Dendritic cell treated with granulocyte-macrophage colony-stimulating factor and Interleukin-4, amounts not matched to agents 40 ng/mL and 50 ng/mL, for 4 days (primary cell): ENCODE measurements around the gene TTLL11.

Source experiments
- H3K27ac Mint-ChIP-seq: one replicate; pipeline ENCODE4 v1.8.0; 2022; ENCODE audit warnings: mild to moderate bottlenecking, mixed read lengths
- H3K27me3 Mint-ChIP-seq: one replicate; pipeline ENCODE4 v1.8.0; 2022; ENCODE audit warnings: mild to moderate bottlenecking, mixed read lengths
- H3K36me3 Mint-ChIP-seq: one replicate; pipeline ENCODE4 v1.8.0; 2022; ENCODE audit warnings: low read depth, mixed read lengths
- H3K4me1 Mint-ChIP-seq: one replicate; pipeline ENCODE4 v1.8.0; 2022; ENCODE audit warnings: low read depth, mixed read lengths
- H3K4me3 Mint-ChIP-seq: one replicate; pipeline ENCODE4 v1.8.0; 2022; ENCODE audit warnings: mild to moderate bottlenecking, moderate library complexity, mixed read lengths
- H3K9me3 Mint-ChIP-seq: one replicate; pipeline ENCODE4 v1.8.0; 2022; ENCODE audit warnings: mixed read lengths
- intact Hi-C: fragments of 100-400 bp; cut with micrococcal nuclease; formaldehyde crosslinking; loops from one replicate; pipeline ENCODE4 v1.15.0; 2022

Gene TTLL11

GRCh38 chr9:121826711-121827110, 266.4 kb downstream of the TTLL11 start:
- H3K36me3 Mint-ChIP-seq, result no peaks in the 10 kb centered on the region
- H3K4me1 Mint-ChIP-seq, result no peaks in the 10 kb centered on the region
- intact Hi-C loops, result no loop called here
- no peaks in the 10 kb centered on the region for H3K9me3 Mint-ChIP-seq
- H3K27me3 Mint-ChIP-seq, result no peaks in the 10 kb centered on the region
- H3K27ac Mint-ChIP-seq, result no peak overlapping the region
- H3K4me3 Mint-ChIP-seq, result no peak overlapping the region

- Mint-ChIP-seq H3K27me3 (no peaks in the 10 kb centered on the region), H3K4me3 (no peak overlapping the region), H3K27ac (no peak overlapping the region), H3K4me1 (no peaks in the 10 kb centered on the region), H3K9me3 (no peaks in the 10 kb centered on the region), H3K36me3 (no peaks in the 10 kb centered on the region)
- intact Hi-C loops, result no loop called here
Measured at GRCh38 chr9:121825031-121825691, 267.9 kb downstream of the TTLL11 start.

- no peaks in the 10 kb centered on the region for H3K9me3 Mint-ChIP-seq
- intact Hi-C loops, result no loop called here
- H3K36me3 Mint-ChIP-seq, result no peaks in the 10 kb centered on the region
- H3K27me3 Mint-ChIP-seq, result no peaks in the 10 kb centered on the region
- H3K27ac Mint-ChIP-seq, result no peak overlapping the region
- no peaks in the 10 kb centered on the region for H3K4me1 Mint-ChIP-seq
- H3K4me3 Mint-ChIP-seq, result no peak overlapping the region
Measured at GRCh38 chr9:121824651-121825030, 268.5 kb downstream of the TTLL11 start.

- Mint-ChIP-seq H3K27me3 (peaks cover under 1% of the 10 kb centered on the region), H3K27ac (no peak overlapping the region)
Measured at GRCh38 chr9:121823451-121824169, 269.5 kb downstream of the TTLL11 start.

GRCh38 chr9:121822093-121823085, 270.7 kb downstream of the TTLL11 start:
- H3K27me3 Mint-ChIP-seq, result peaks cover 4% of the 10 kb centered on the region
- H3K27ac Mint-ChIP-seq, result no peak overlapping the region
- H3K9me3 Mint-ChIP-seq, result no peaks in the 10 kb centered on the region
- H3K36me3 Mint-ChIP-seq, result no peaks in the 10 kb centered on the region
- intact Hi-C loops, result no loop called here
- no peak overlapping the region for H3K4me3 Mint-ChIP-seq
- H3K4me1 Mint-ChIP-seq, result no peaks in the 10 kb centered on the region

More at GRCh38 chr9:121823451-121824169, 269.5 kb downstream of the TTLL11 start:
- Mint-ChIP-seq H3K36me3 (no peaks in the 10 kb centered on the region), H3K4me3 (no peak overlapping the region), H3K9me3 (no peaks in the 10 kb centered on the region), H3K4me1 (no peaks in the 10 kb centered on the region)
- intact Hi-C loops, result no loop called here

- Mint-ChIP-seq H3K4me1 (no peaks in the 10 kb centered on the region), H3K9me3 (no peaks in the 10 kb centered on the region), H3K27me3 (peaks cover 6% of the 10 kb centered on the region), H3K4me3 (no peak overlapping the region), H3K36me3 (no peaks in the 10 kb centered on the region), H3K27ac (no peak overlapping the region)
- intact Hi-C loops, result no loop called here
Measured at GRCh38 chr9:121821326-121821725, 271.8 kb downstream of the TTLL11 start.

GRCh38 chr9:121820286-121821005, 272.7 kb downstream of the TTLL11 start:
- no peak overlapping the region for H3K27ac Mint-ChIP-seq
- H3K4me3 Mint-ChIP-seq, result no peak overlapping the region
- no peaks in the 10 kb centered on the region for H3K4me1 Mint-ChIP-seq
- no peaks in the 10 kb centered on the region for H3K36me3 Mint-ChIP-seq
- peaks cover 6% of the 10 kb centered on the region for H3K27me3 Mint-ChIP-seq
- intact Hi-C loops, result no loop called here
- H3K9me3 Mint-ChIP-seq, result no peaks in the 10 kb centered on the region

GRCh38 chr9:121819428-121820231, 273.5 kb downstream of the TTLL11 start:
- Mint-ChIP-seq H3K9me3 (no peaks in the 10 kb centered on the region), H3K27me3 (peaks cover 6% of the 10 kb centered on the region), H3K27ac (no peak overlapping the region), H3K4me3 (no peak overlapping the region), H3K36me3 (no peaks in the 10 kb centered on the region), H3K4me1 (no peaks in the 10 kb centered on the region)
- intact Hi-C loops, result no loop called here

- intact Hi-C loops, result no loop called here
- Mint-ChIP-seq H3K27ac (no peak overlapping the region), H3K27me3 (peaks cover 6% of the 10 kb centered on the region), H3K4me1 (no peaks in the 10 kb centered on the region), H3K36me3 (no peaks in the 10 kb centered on the region), H3K9me3 (no peaks in the 10 kb centered on the region), H3K4me3 (no peak overlapping the region)
Measured at GRCh38 chr9:121818841-121819427, 274.2 kb downstream of the TTLL11 start.

- Mint-ChIP-seq H3K4me3 (no peak overlapping the region), H3K27ac (no peak overlapping the region), H3K36me3 (no peaks in the 10 kb centered on the region), H3K4me1 (no peaks in the 10 kb centered on the region), H3K9me3 (no peaks in the 10 kb centered on the region), H3K27me3 (peaks cover 6% of the 10 kb centered on the region)
- intact Hi-C loops, result no loop called here
Measured at GRCh38 chr9:121818016-121818661, 275.0 kb downstream of the TTLL11 start.

- Mint-ChIP-seq H3K36me3 (no peaks in the 10 kb centered on the region), H3K4me3 (no peak overlapping the region), H3K4me1 (no peaks in the 10 kb centered on the region), H3K27me3 (peaks cover 6% of the 10 kb centered on the region), H3K9me3 (no peaks in the 10 kb centered on the region), H3K27ac (no peak overlapping the region)
- intact Hi-C loops, result no loop called here
Measured at GRCh38 chr9:121817476-121817875, 275.6 kb downstream of the TTLL11 start.

- Mint-ChIP-seq H3K4me3 (no peak overlapping the region), H3K9me3 (no peaks in the 10 kb centered on the region), H3K27ac (no peak overlapping the region), H3K27me3 (peaks cover 6% of the 10 kb centered on the region), H3K4me1 (no peaks in the 10 kb centered on the region), H3K36me3 (no peaks in the 10 kb centered on the region)
- intact Hi-C loops, result no loop called here
Measured at GRCh38 chr9:121816845-121817450, 276.2 kb downstream of the TTLL11 start.
